BLaER1 treated with 17β-estradiol and CSF1 and Interleukin-3, amounts not matched to agents 10 nM and 100 nM (cell line): ENCODE results near the gene DNAH17.
A peak's percentile ranks its signal among the peaks of the same experiment; 100 is the strongest.

ENCODE experiments used
- H3K27ac ChIP-seq, 11 experiments: shearing (Covaris generic); formaldehyde crosslinking; 2 replicates each; pipeline ENCODE4 v1.8.1; 2022
- H3K27me3 ChIP-seq, 11 experiments: shearing (Covaris generic); formaldehyde crosslinking; 2 replicates each; pipeline ENCODE4 v1.8.1; 2022
- H3K36me3 ChIP-seq, 11 experiments: shearing (Covaris generic); formaldehyde crosslinking; 2 replicates each; pipeline ENCODE4 v1.8.1; 2022
- H3K4me1 ChIP-seq, 10 experiments: shearing (Covaris generic); formaldehyde crosslinking; 2 replicates each; pipeline ENCODE4 v1.8.1; 2022
- H3K4me2 ChIP-seq, 11 experiments: shearing (Covaris generic); formaldehyde crosslinking; 2 replicates each; pipeline ENCODE4 v1.8.1; 2022
- H3K4me3 ChIP-seq, 10 experiments: shearing (Covaris generic); formaldehyde crosslinking; 2 replicates each; pipeline ENCODE4 v1.8.1; 2022
- H3K9ac ChIP-seq, 11 experiments: shearing (Covaris generic); formaldehyde crosslinking; 2 replicates each; pipeline ENCODE4 v1.8.1; 2022
- H3K9me3 ChIP-seq, 11 experiments: shearing (Covaris generic); formaldehyde crosslinking; replicated peaks in 1 of 11; 2 replicates each; pipeline ENCODE4 v1.8.1; 2022
- H4K20me1 ChIP-seq, 11 experiments: shearing (Covaris generic); formaldehyde crosslinking; 2 replicates each; pipeline ENCODE4 v1.8.1; 2022
- Cebpa-rat ChIP-seq, 11 experiments: shearing (Covaris generic); IDR thresholded peaks; 2 replicates each; pipeline ENCODE4 v1.8.1; 2022

DNAH17 gene

DNA sequence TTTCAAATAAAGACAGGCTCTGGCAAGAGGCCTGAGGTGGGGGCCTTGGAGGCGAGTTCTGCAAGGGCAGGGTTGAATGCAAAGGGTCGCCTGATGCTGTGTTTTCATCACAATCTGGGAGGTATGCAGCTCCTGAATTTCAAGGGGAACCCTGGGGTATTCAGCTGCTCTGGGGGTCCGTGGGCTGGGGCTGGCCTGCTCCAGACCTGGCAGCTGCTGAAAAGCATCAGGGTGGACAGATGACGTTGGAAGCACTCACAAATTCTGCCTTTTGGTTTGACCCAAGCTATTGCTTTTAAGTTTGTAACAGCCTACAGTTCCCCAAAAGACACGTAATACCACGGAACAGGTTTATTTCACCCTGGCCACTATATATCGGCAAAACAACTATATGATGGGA is 1.3 kb downstream of the DNAH17 start:
- Histone ChIP-seq H3K36me3 (peaks cover 0 to 5% (median 0%) of the 10 kb centered on the region in 11 experiments; a peak in 1 of 22 replicates), H3K27me3 (no peaks in the 10 kb centered on the region), H3K27ac (peak overlapping the region in 1 of 11 experiments; percentile 66; a peak in 3 of 22 replicates), H4K20me1 (no peaks in the 10 kb centered on the region), H3K4me2 (peak overlapping the region in 7 of 11 experiments; percentile 9 to 71 (median 53); a peak in 8 of 22 replicates), H3K9me3 (peaks cover 0 to 11% (median 0%) of the 10 kb centered on the region in 11 experiments; a peak in 2 of 22 replicates), H3K4me1 (peaks cover 18 to 61% (median 47%) of the 10 kb centered on the region in 10 experiments), H3K4me3 (no peak overlapping the region), H3K9ac (no peak overlapping the region)
- no peak for TF ChIP-seq Cebpa-rat (IDR thresholded peaks at IDR 0.05)

DNA sequence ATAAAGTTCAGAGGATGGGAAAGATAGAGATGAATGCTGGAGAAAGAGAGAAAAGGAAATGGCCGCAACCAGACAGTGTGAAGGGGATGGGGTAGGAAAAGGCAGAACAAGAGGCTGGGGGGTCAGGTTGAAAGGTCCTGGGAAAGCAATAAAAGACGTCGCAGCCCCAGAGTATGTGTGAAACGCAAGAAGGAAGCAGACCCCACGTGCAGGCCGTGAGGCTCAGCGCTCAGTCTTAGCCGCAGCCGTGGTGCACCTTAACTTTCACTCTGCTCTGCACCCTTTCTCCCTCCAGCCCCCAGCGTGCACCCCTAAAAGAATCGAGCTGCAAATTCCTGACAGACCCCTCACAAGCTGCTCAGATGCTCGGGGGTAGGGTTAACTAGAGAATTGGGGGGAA is 1.9 kb downstream of the DNAH17 start:
- H4K20me1 ChIP-seq = no peaks in the 10 kb centered on the region
- peaks cover 0 to 5% (median 0%) of the 10 kb centered on the region in 11 experiments; a peak in 1 of 22 replicates for H3K36me3 ChIP-seq
- H3K4me2 ChIP-seq = 0 out of 22 replicates have a peak overlapping the region, but pooled peaks of 1 of the 11 experiments have one; percentile 11
- H3K27ac ChIP-seq = no peak overlapping the region; a peak in 2 of 22 replicates
- H3K4me1 ChIP-seq = peaks cover 14 to 55% (median 41%) of the 10 kb centered on the region in 10 experiments
- H3K27me3 ChIP-seq = no peaks in the 10 kb centered on the region
- no peak overlapping the region for H3K4me3 ChIP-seq
- H3K9me3 ChIP-seq = peaks cover 0 to 11% (median 0%) of the 10 kb centered on the region in 11 experiments; a peak in 2 of 22 replicates
- no peak for TF ChIP-seq Cebpa-rat (IDR thresholded peaks at IDR 0.05)
- H3K9ac ChIP-seq = no peak overlapping the region

GRCh38 chr17:78573955-78574354 is 3.2 kb downstream of the DNAH17 start:
- TF ChIP-seq Cebpa-rat (IDR thresholded peaks at IDR 0.05) = no peak

DNA sequence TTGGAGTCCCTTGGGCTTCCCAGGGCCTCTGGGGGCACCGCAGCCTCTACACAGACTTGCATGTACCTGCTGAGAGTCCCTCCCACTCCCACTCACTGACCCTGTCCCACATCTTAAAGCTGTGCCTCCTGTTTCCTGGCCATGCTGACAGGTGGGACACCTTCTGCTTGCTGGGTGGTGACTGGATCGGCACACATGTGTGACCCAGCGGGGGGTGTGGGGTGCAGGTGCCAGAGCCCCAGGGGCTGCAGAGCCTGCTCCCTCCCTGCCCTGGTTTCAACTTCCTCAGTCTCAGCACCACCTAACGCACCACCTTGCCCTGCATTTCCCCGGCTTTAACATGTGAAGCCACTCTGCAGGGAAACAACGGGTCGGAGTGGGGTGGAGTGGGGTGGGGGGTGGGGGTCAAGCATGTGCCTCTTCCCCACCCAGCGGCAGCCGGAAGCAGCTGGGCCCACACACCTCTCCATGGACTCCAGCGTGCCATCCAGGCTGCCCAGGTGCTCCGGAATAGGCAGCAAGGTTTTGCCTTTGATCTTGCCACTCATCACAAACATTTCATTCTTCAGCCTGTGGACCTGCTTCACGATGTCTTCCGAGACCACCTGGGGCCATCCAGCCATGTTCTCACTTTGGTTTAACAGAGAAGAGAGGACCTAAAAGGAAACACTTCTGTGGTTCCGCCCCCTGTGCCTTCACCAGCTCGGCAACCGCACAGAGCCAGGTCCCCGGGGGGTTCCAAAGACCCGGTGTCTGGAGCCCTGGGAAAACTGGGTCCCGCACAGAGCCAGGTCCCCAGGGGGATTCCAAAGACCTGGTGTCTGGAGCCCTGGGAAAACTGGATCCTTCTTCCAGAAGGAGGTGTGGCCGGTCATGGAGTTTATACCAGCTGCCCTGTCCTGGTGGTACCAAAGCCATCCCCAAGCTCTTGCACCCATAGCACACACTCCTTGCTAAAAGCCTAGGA is 4.7 kb downstream of the DNAH17 start:
- Histone ChIP-seq H3K27me3 (no peaks in the 10 kb centered on the region), H3K4me1 (peaks cover 11 to 48% (median 35%) of the 10 kb centered on the region in 10 experiments), H3K27ac (no peak overlapping the region), H3K4me3 (no peak overlapping the region), H3K9me3 (peaks cover 0 to 13% (median 0%) of the 10 kb centered on the region in 11 experiments; a peak in 3 of 22 replicates), H3K4me2 (no peak overlapping the region), H4K20me1 (no peaks in the 10 kb centered on the region), H3K36me3 (peaks cover 0 to 8% (median 0%) of the 10 kb centered on the region in 11 experiments; a peak in 2 of 22 replicates), H3K9ac (no peak overlapping the region)
- TF ChIP-seq Cebpa-rat (IDR thresholded peaks at IDR 0.05) = no peak

More at GRCh38 chr17:78573955-78574354, 3.2 kb downstream of the DNAH17 start:
- no peak overlapping the region for H3K4me2 ChIP-seq
- no peak overlapping the region for H3K27ac ChIP-seq
- H3K4me3 ChIP-seq = no peak overlapping the region
- H3K9me3 ChIP-seq = peaks cover 0 to 11% (median 0%) of the 10 kb centered on the region in 11 experiments; a peak in 2 of 22 replicates
- peaks cover 0 to 5% (median 0%) of the 10 kb centered on the region in 11 experiments; a peak in 1 of 22 replicates for H3K36me3 ChIP-seq
- no peaks in the 10 kb centered on the region for H3K27me3 ChIP-seq
- H3K9ac ChIP-seq = no peak overlapping the region
- H4K20me1 ChIP-seq = no peaks in the 10 kb centered on the region
- H3K4me1 ChIP-seq = peaks cover 14 to 48% (median 34%) of the 10 kb centered on the region in 10 experiments

DNA sequence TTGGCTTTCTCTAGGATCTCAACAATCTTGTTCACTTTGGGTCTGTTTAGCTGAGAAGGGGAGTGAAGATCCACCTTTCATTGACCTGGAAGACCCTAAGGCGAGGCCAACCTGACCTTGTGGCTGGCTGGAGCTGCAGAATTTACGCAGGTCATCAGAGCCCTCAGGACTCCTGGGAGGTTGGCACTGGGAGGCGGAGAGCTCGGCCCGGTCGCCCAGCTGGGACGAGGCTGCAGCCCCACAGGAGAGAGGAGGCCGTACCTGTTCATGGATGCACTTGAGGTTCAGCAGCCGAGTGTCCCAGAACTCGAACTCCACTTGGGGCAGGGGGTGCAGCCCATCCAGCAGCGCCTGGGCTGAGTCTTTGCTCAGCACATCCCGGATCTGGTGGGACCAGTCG is 5.9 kb downstream of the DNAH17 start:
- Histone ChIP-seq H3K4me1 (peaks cover 0 to 46% (median 28%) of the 10 kb centered on the region in 10 experiments; a peak in 17 of 20 replicates), H3K36me3 (peaks cover 0 to 16% (median 0%) of the 10 kb centered on the region in 11 experiments; a peak in 4 of 22 replicates), H3K27ac (no peak overlapping the region), H3K9me3 (peaks cover 0 to 15% (median 0%) of the 10 kb centered on the region in 11 experiments; a peak in 5 of 22 replicates), H4K20me1 (no peaks in the 10 kb centered on the region), H3K4me2 (no peak overlapping the region), H3K9ac (no peak overlapping the region), H3K27me3 (no peaks in the 10 kb centered on the region), H3K4me3 (no peak overlapping the region)
- no peak for TF ChIP-seq Cebpa-rat (IDR thresholded peaks at IDR 0.05)

DNA sequence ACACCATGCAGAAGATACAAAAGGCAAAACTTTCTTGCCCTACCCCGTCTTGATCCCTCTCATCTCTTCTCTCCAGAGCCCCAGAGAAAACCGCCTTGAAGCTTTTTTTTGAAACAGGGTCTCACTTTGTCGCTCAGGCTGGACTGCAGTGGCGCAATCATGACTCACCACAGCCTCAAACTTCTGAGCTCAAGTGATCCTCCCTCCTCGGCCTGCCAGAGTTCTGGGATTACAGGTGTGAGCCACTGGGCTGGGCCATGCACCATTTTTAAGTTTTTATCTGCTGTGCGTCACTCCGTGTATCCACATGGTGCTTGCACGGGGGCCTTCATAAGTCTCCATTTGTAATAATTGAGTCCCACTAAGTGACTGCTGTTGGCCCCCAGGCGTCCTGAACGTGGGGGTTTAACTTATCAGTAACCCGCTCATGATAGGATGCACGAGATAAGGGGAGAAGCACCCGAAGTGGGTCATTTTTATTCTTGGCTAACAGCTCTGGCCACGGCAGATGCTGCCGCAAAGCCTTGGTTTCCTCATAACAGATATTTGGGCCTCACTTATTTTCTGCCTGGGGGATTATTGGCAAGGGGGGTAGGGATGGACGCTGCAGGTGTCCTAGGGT is 8.6 kb downstream of the DNAH17 start:
- peaks cover 0 to 15% (median 0%) of the 10 kb centered on the region in 11 experiments; a peak in 5 of 22 replicates for H3K9me3 ChIP-seq
- peak in 8 of 11 experiments; percentile 38 to 77 (median 58); a peak in 11 of 22 replicates for TF ChIP-seq Cebpa-rat (IDR thresholded peaks at IDR 0.05)
- peak overlapping the region in 5 of 11 experiments; percentile 6 to 41 (median 34); a peak in 5 of 22 replicates for H3K9ac ChIP-seq
- H4K20me1 ChIP-seq = no peaks in the 10 kb centered on the region
- peak overlapping the region in 10 of 11 experiments; percentile 45 to 86 (median 70); a peak in 21 of 22 replicates for H3K4me2 ChIP-seq
- peaks cover 0 to 16% (median 0%) of the 10 kb centered on the region in 11 experiments; a peak in 4 of 22 replicates for H3K36me3 ChIP-seq
- no peak overlapping the region for H3K4me3 ChIP-seq
- H3K4me1 ChIP-seq = peaks cover 3 to 32% (median 27%) of the 10 kb centered on the region in 10 experiments; a peak in 19 of 20 replicates
- H3K27ac ChIP-seq = peak overlapping the region in 9 of 11 experiments; percentile 35 to 66 (median 59); a peak in 16 of 22 replicates
- H3K27me3 ChIP-seq = no peaks in the 10 kb centered on the region

DNA sequence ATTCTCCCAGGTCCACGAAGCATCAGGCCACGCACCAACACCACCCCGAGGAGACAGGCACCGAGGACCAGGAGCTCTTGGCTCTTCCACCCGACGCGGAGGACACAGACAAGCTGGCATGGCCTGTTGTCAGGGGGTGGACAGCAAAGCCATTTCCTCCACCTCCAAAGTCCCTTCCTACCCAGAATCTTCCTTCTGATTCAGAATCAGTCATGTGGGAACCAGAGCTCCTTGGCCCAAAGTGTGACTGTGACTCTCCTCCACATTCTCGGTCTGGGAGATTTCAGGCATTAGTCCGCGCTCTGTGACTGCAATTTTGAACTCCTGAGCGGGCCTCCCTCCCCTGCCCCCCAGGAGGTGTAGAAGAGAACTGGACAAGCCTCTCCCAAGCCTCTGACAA is 9.2 kb downstream of the DNAH17 start:
- no peak overlapping the region for H3K4me3 ChIP-seq
- peaks cover 0 to 15% (median 0%) of the 10 kb centered on the region in 11 experiments; a peak in 5 of 22 replicates for H3K9me3 ChIP-seq
- peaks cover 9 to 38% (median 33%) of the 10 kb centered on the region in 10 experiments for H3K4me1 ChIP-seq
- peak overlapping the region in 5 of 11 experiments; percentile 6 to 41 (median 34); a peak in 7 of 22 replicates for H3K9ac ChIP-seq
- TF ChIP-seq Cebpa-rat (IDR thresholded peaks at IDR 0.05) = no peak
- no peaks in the 10 kb centered on the region for H3K27me3 ChIP-seq
- H3K36me3 ChIP-seq = peaks cover 0 to 16% (median 0%) of the 10 kb centered on the region in 11 experiments; a peak in 4 of 22 replicates
- no peaks in the 10 kb centered on the region for H4K20me1 ChIP-seq
- peak overlapping the region in 9 of 11 experiments; percentile 35 to 66 (median 59); a peak in 18 of 22 replicates for H3K27ac ChIP-seq
- peak overlapping the region in 10 of 11 experiments; percentile 45 to 86 (median 70); a peak in 21 of 22 replicates for H3K4me2 ChIP-seq

- no peak overlapping the region for H3K9ac ChIP-seq
Measured at GRCh38 chr17:78566947-78567346, 10.2 kb downstream of the DNAH17 start.

More at GRCh38 chr17:78566947-78567346, 10.2 kb downstream of the DNAH17 start:
- Histone ChIP-seq H3K4me2 (peak overlapping the region in 4 of 11 experiments; percentile 69 to 86 (median 76); a peak in 7 of 22 replicates), H3K4me3 (no peak overlapping the region), H4K20me1 (no peaks in the 10 kb centered on the region), H3K36me3 (peaks cover 0 to 16% (median 0%) of the 10 kb centered on the region in 11 experiments; a peak in 4 of 22 replicates), H3K9me3 (peaks cover 0 to 15% (median 0%) of the 10 kb centered on the region in 11 experiments; a peak in 5 of 22 replicates), H3K27me3 (no peaks in the 10 kb centered on the region), H3K4me1 (peaks cover 14 to 49% (median 42%) of the 10 kb centered on the region in 10 experiments), H3K27ac (0 out of 22 replicates have a peak overlapping the region, but pooled peaks of 1 of the 11 experiments have one; percentile 10)
- TF ChIP-seq Cebpa-rat (IDR thresholded peaks at IDR 0.05) = no peak
